AG04450 (cell line): ENCODE results near the gene FOLR2. TPM values are rescaled to one million over a fixed set of nuclear protein-coding genes. Genes with fewer than 3 reads are reported as not detected.

ENCODE experiments used
- CTCF ChIA-PET: fragments of 300-600, 350-600 bp; formaldehyde crosslinking; extraction: SDS; loops from one replicate; lab custom pipeline; 2022; ENCODE audit warnings: antibody characterized with exemption, inconsistent platforms; lab: Charles Lee
- POLR2A ChIA-PET: fragments of 350-600 bp; formaldehyde crosslinking; extraction: SDS; loops from one replicate; lab custom pipeline; 2021; ENCODE audit warnings: antibody characterized with exemption, inconsistent platforms; lab: Yijun Ruan, JAX
- DNase-seq: peaks from one replicate; pipeline ENCODE4 v3.0.0-alpha.2; 2011; ENCODE audit warnings: low read depth, low spot score
- H3K27ac ChIP-seq: one replicate; pipeline ENCODE4 v1.5.1; 2012; ENCODE audit warnings: low read depth, low read length, control low read depth
- H3K27me3 ChIP-seq: one replicate; pipeline ENCODE4 v1.6.0; 2012; ENCODE audit warnings: low read length; ENCODE audit not compliant: control insufficient read depth, insufficient read depth
- H3K4me3 ChIP-seq: 2 replicates; pipeline ENCODE4 v1.5.1; 2011; ENCODE audit warnings: mild to moderate bottlenecking, low read depth, low read length, control low read depth
- H3K9me3 ChIP-seq: 2 replicates; pipeline ENCODE4 v1.5.1; 2012; ENCODE audit warnings: low read length; ENCODE audit not compliant: control insufficient read depth, insufficient read depth
- CTCF ChIP-seq: IDR thresholded peaks from 2 replicates; pipeline ENCODE4 v1.5.1; 2011; ENCODE audit warnings: low read depth, low read length, control low read depth, inconsistent platforms
- polyA plus RNA-seq: library from polyadenylated mRNA; depleted of rRNA; stranded (reverse); fragments of >200 nt; gene quantifications from 2 replicates; pipeline ENCODE4 v1.2.3, GENCODE V29; 2011

FOLR2 gene
- polyA plus RNA-seq, 1 experiment, result not detected

- no peak for DNase-seq
- no peak for TF ChIP-seq CTCF
- H3K27ac ChIP-seq, result no peak overlapping the region
- peaks cover 79% of the 10 kb centered on the region for H3K27me3 ChIP-seq
- CTCF ChIA-PET, result interaction anchor here (0.6 to 2.7 kb wide), 4 partner anchors 169 to 219 kb away, joined by 3 to 12 read pairs (median 4); no protein-coding TSS in a partner anchor
- H3K9me3 ChIP-seq, result peaks cover 10% of the 10 kb centered on the region; the same call in 1 of the 2 replicates
- POLR2A ChIA-PET, result no interaction called here
- H3K4me3 ChIP-seq, result peak overlapping the region; percentile 25
Observed at GRCh38 chr11:72244361-72245262, 28.0 kb downstream of the FOLR2 start.

DNA sequence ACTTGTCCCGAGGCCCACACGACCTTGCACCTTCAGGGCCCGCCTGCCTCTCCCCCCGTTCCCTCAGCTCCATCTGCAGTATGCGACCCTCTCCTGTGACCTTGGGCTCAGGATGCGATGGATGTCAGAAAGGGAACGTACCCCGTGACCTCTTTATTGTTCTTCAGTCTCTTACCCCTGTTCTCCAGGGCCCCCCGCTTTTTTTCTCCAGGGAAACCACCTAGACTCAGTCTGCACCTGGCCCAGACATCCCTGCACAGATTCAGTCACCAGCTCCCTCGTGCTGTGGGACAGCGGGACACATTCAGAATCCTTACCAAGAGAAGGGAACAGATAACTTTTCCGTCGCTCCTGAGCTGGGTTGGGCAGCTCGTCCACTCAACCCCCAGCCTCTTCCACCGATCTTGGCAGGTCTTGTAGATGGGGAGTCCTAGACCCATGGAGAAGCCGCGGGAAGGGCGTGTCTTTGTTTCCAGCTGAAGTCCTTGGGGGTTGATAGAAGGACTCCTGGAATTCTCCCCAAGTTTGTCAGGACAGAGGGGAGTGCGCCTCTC lies 28.7 kb downstream of the FOLR2 start:
- H3K27me3 ChIP-seq, result peaks cover 82% of the 10 kb centered on the region
- H3K27ac ChIP-seq, result no peak overlapping the region
- POLR2A ChIA-PET, result no interaction called here
- DNase-seq, result no peak
- CTCF ChIA-PET, result interaction anchor here (0.6 to 2.7 kb wide), 4 partner anchors 169 to 220 kb away, joined by 3 to 12 read pairs (median 4); no protein-coding TSS in a partner anchor
- H3K4me3 ChIP-seq, result no peak overlapping the region
- no peak for TF ChIP-seq CTCF
- peaks cover 8% of the 10 kb centered on the region; the same call in 1 of the 2 replicates for H3K9me3 ChIP-seq

DNA sequence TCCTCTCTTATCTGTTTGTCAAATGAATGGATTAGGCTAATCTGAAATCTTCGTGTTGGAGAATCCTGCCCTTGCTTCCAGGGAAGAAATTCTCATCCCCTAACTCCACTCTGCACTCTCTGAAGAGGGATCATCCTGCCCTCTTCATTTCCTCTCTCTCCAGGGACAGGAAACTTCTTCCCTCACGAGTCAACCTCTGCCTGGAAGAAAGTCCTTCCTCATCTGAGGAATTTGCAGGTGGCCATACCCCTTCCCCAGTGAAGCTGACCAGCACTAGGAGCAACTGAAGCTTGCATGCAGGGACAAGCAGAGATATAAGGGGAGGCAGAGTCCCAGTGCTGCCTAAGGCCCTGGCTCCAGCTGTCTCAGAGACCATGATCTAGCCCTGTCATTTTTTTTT lies 31.0 kb downstream of the FOLR2 start:
- Histone ChIP-seq H3K4me3 (no peak overlapping the region), H3K27ac (no peak overlapping the region), H3K9me3 (peaks cover 8% of the 10 kb centered on the region; the same call in 1 of the 2 replicates), H3K27me3 (peaks cover 75% of the 10 kb centered on the region)
- TF ChIP-seq CTCF, result no peak
- CTCF ChIA-PET, result interaction anchor here (0.7 to 2.0 kb wide), 2 partner anchors 10 to 147 kb away, joined by 5 to 6 read pairs; no protein-coding TSS in a partner anchor
- no peak for DNase-seq
- POLR2A ChIA-PET, result no interaction called here

DNA sequence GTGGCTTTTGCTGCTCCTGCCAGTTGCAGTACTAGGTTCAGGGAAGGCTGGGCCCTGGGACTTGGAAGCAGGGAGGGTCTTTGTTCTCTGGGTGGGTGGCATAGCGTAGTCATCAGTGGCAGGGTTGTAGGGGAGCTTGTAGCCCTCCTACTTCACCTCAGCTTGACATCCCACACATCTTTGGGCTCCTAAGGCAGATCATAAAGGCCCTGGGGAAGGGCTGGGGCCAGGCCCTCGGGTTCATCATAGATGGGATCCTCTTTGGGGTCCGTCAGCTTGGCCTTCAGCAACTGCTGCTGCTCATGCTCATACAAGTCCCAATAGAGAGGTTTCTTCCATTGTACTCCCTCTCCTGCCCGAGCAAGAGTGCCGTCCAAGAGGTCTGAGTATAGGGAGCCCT lies 33.4 kb downstream of the FOLR2 start:
- Histone ChIP-seq H3K27me3 (peaks cover 75% of the 10 kb centered on the region), H3K27ac (no peak overlapping the region), H3K9me3 (no peaks in the 10 kb centered on the region), H3K4me3 (no peak overlapping the region)
- TF ChIP-seq CTCF, result no peak
- POLR2A ChIA-PET, result no interaction called here
- CTCF ChIA-PET, result interaction anchor here (1.1 kb wide), 1 partner anchor 12 kb away, joined by 3 read pairs; no protein-coding TSS in a partner anchor
- DNase-seq, result no peak
